Adrenal gland (tissue), 19 donors: ENCODE measurements around the gene KCNH5. TPM values are rescaled to one million over a fixed set of nuclear protein-coding genes. Genes with fewer than 3 reads are reported as not detected.

Source experiments
- DNase-seq, 7 donors: peaks; one replicate each; pipeline ENCODE4 v3.0.0-alpha.2; 2019 to 2020
- H3K27ac ChIP-seq, 5 donors: fragments of 200-600 bp; sonication (generic) in 4 of 5; 1 replicate in 3 of 5; 2 replicates in 2 of 5; pipeline versions ENCODE4 v1.5.1 to v1.8.0; 2016 to 2020; ENCODE audit warnings: mild to moderate bottlenecking in 1 of 5
- H3K27me3 ChIP-seq: fragments of 200-600 bp; 2 replicates; pipeline ENCODE4 v1.8.0; 2021
- H3K36me3 ChIP-seq, 2 donors: fragments of 200-600 bp; replicated peaks in 1 of 2; 1 replicate in 1 of 2; 2 replicates in 1 of 2; pipeline versions ENCODE4 v1.5.1 to v1.8.0; 2018 to 2022
- H3K4me1 ChIP-seq, 2 donors: fragments of 200-600 bp; replicated peaks in 1 of 2; 1 replicate in 1 of 2; 2 replicates in 1 of 2; pipeline versions ENCODE4 v1.5.1 to v1.8.0; 2018 to 2021
- H3K4me3 ChIP-seq, 4 donors: fragments of 200-600 bp; sonication (generic) in 3 of 4; one replicate each; pipeline ENCODE4 v1.5.1; 2016 to 2018
- H3K9me3 ChIP-seq, 3 donors: fragments of 200-600 bp; sonication (generic) in 1 of 3; replicated peaks in 1 of 3; 1 replicate in 2 of 3; 2 replicates in 1 of 3; pipeline versions ENCODE4 v1.5.1 to v1.8.0; 2016 to 2021
- CTCF ChIP-seq, 6 experiments: fragments of 450-650 bp in 4 of 6; fragments of 200-600 bp in 2 of 6; sonication (generic) in 1 of 6; IDR thresholded peaks; 1 replicate in 5 of 6; 2 replicates in 1 of 6; pipeline versions ENCODE4 v1.5.1 to v1.8.0; 2016 to 2021; ENCODE audit warnings: antibody characterized with exemption in 6 of 6, mild to moderate bottlenecking in 2 of 6, moderate library complexity in 1 of 6
- POLR2A ChIP-seq, 2 donors: fragments of 450-650 bp; IDR thresholded peaks; one replicate each; pipeline ENCODE4 v1.6.1; 2017; ENCODE audit warnings: antibody characterized with exemption in 2 of 2, mild to moderate bottlenecking in 2 of 2, moderate library complexity in 1 of 2
- WGBS, 4 donors: extraction: QIAGEN DNeasy Blood & Tissue Kit in 2 of 4; methylation state at CpG; one replicate each; pipeline versions ENCODE4 v1.1.5 to v1.1.7; 2013 to 2017; 5-methylcytosine and 5-hydroxymethylcytosine counted together
- intact Hi-C, 2 donors: fragments of 100-400 bp; cut with DNase I; formaldehyde crosslinking; loops; one replicate each; pipeline versions ENCODE4 v1.14.1 to v1.15.0; 2022 to 2023
- long read RNA-seq, 10 donors: library from polyadenylated mRNA in 3 of 10; unstranded in 2 of 10; stranded (forward) in 1 of 10; transcript quantifications; one replicate each; pipeline ENCODE4 v2.0.0 and lab custom pipeline, GENCODE V29; 2021 to 2026
- polyA plus RNA-seq, 3 donors: library from polyadenylated mRNA; stranded (reverse); fragments of 200-250 nt in 2 of 3; fragments of 350-450 nt in 1 of 3; fragmentation: Illumina TruSeq in 1 of 3; extraction: RNeasy Lipid Tissue Mini Kit (QIAGEN cat#74804) in 1 of 3; gene quantifications; one replicate each; pipeline ENCODE4 v1.2.3, GENCODE V29; 2013 to 2014
- total RNA-seq, 9 donors: library from RNA; depleted of rRNA in 4 of 9; stranded (reverse); fragments of >200 nt in 4 of 9; fragments of 120-200 nt in 1 of 9; fragmentation: NEBNext Ultra II Directional in 1 of 9; extraction: Animal tissue kit (Norgen Biotek cat#: 25700) in 1 of 9; gene quantifications; one replicate each; pipeline versions ENCODE4 v1.1.0 to v1.2.4, GENCODE V29; 2013 to 2023
- donor health status: healthy with polysubstance abuse.
- donor health status: Bipolar disorder and iron deficiency.
- donor health status: DM: yes; HTN: yes; CAD: no.
- donor health status: DM: no; HTN: no; CAD: no.
- donor health status: DM: no; HTN: no; CAD: no.
- donor health status: DM: yes; HTN: yes; CAD: no.

Gene KCNH5
- total RNA-seq (1 to 10 TPM in 2 of 9 donors, under 1 TPM in 3, not detected in 4; 0.23 to 3.2 (median 1.00) TPM), polyA plus RNA-seq (1 to 10 TPM in 1 of 3 donors, under 1 TPM in 2; 0.10 to 2.8 (median 0.48) TPM)
- long read RNA-seq, donor 1, result 0 reads
- long read RNA-seq, donor 2, result 0 reads
- long read RNA-seq, donor 3, result 0 reads
- long read RNA-seq, donor 4, result 0 reads
- long read RNA-seq, donor 5, result 0 reads
- long read RNA-seq, donor 6, partial matches to known transcripts, result 0 of 2 reads
- long read RNA-seq, donor 6, other reads (novel, unspliced or antisense), result 2 of 2 reads
- long read RNA-seq, donor 7, result 0 reads
- long read RNA-seq, donor 8, result 0 reads
- long read RNA-seq, donor 9, result 0 reads
- long read RNA-seq, donor 10, result 0 reads

- peaks cover 19% of the 10 kb centered on the region for H3K27me3 ChIP-seq
- H3K4me1 ChIP-seq, result no peaks in the 10 kb centered on the region
- no peaks in the 10 kb centered on the region for H3K9me3 ChIP-seq
- WGBS, 4 donors, result 0 to 1% (median 1%) methylated on average over 11 to 35 of the region's 35 CpGs; no CpG with 5 or more reads in 1 of the 4 donors
- TF ChIP-seq POLR2A (IDR thresholded peaks at IDR 0.05) (no peak), CTCF (IDR thresholded peaks at IDR 0.05) (no peak)
- no peak within 1 kb of the TSS for H3K4me3 ChIP-seq
- DNase-seq, result peak in 2 of 7 donors; percentile 34 to 68
- no peaks in the 10 kb centered on the region for H3K36me3 ChIP-seq
- intact Hi-C loops, result no loop called here
- peak within 1 kb of the TSS in 1 of 5 donors; percentile 62 for H3K27ac ChIP-seq
These were observed at the start of gene KCNH5 for GRCh38 chr14:63045234-63045611. Gene KCNH5 (minus strand): TSS chr14:63045458. CDS start chr14:63045186, 272 bp downstream.

GRCh38 chr14:63091394-63091996, 46.2 kb upstream of the KCNH5 start:
- Histone ChIP-seq H3K36me3 (no peaks in the 10 kb centered on the region), H3K27ac (no peak overlapping the region), H3K9me3 (no peaks in the 10 kb centered on the region), H3K27me3 (no peaks in the 10 kb centered on the region), H3K4me1 (no peaks in the 10 kb centered on the region), H3K4me3 (no peak overlapping the region)
- DNase-seq, result no peak
- TF ChIP-seq POLR2A (IDR thresholded peaks at IDR 0.05) (no peak), CTCF (IDR thresholded peaks at IDR 0.05) (no peak)
- WGBS, 4 donors, result 69 to 81% (median 77%) methylated on average over 3 to 5 of the region's 5 CpGs
- intact Hi-C loops, result no loop called here

GRCh38 chr14:63088865-63089264, 43.6 kb upstream of the KCNH5 start:
- Histone ChIP-seq H3K27me3 (no peaks in the 10 kb centered on the region), H3K27ac (no peak overlapping the region), H3K36me3 (no peaks in the 10 kb centered on the region), H3K4me1 (no peaks in the 10 kb centered on the region), H3K4me3 (no peak overlapping the region), H3K9me3 (no peaks in the 10 kb centered on the region)
- intact Hi-C loops, result no loop called here
- 33 to 54% (median 47%) methylated on average over 2 of the region's 2 CpGs for WGBS, 4 donors
- TF ChIP-seq POLR2A (IDR thresholded peaks at IDR 0.05) (no peak), CTCF (IDR thresholded peaks at IDR 0.05) (no peak)
- no peak for DNase-seq

- Histone ChIP-seq H3K27me3 (no peaks in the 10 kb centered on the region), H3K27ac (no peak overlapping the region), H3K4me3 (no peak overlapping the region), H3K9me3 (no peaks in the 10 kb centered on the region), H3K4me1 (no peaks in the 10 kb centered on the region), H3K36me3 (no peaks in the 10 kb centered on the region)
- no peak for TF ChIP-seq POLR2A (IDR thresholded peaks at IDR 0.05)
- no peak for TF ChIP-seq CTCF (IDR thresholded peaks at IDR 0.05)
- DNase-seq, result no peak
- intact Hi-C loops, result no loop called here
- WGBS, 4 donors, result 35 to 44% (median 44%) methylated on average over 1 of the region's 1 CpG
These were observed 33.3 kb upstream of the KCNH5 start for GRCh38 chr14:63078569-63078968.
